Fibroblast of mammary gland (primary cell): Measurements from ENCODE around the gene CYFIP2.

ENCODE experiments used
- DNase-seq: peaks from one replicate; pipeline ENCODE4 v3.0.0-alpha.2; 2010; ENCODE audit warnings: low read depth
- H3K4me3 ChIP-seq: 2 replicates; pipeline ENCODE4 v1.5.1; 2011; ENCODE audit warnings: low read depth, mild to moderate bottlenecking, low read length, moderate library complexity; ENCODE audit not compliant: control insufficient read depth
- CTCF ChIP-seq: conservative IDR thresholded peaks from 2 replicates; pipeline ENCODE4 v1.5.1; 2011; ENCODE audit warnings: low read depth, low read length, inconsistent platforms; ENCODE audit not compliant: control insufficient read depth, insufficient read depth

The CYFIP2 gene

GRCh38 chr5:157269165-157269671 lies 3.3 kb downstream of the CYFIP2 start:
- no peak overlapping the region for H3K4me3 ChIP-seq
- DNase-seq = no peak

GRCh38 chr5:157269761-157270272 lies 3.9 kb downstream of the CYFIP2 start:
- DNase-seq = no peak
- no peak overlapping the region for H3K4me3 ChIP-seq
- no peak for TF ChIP-seq CTCF

More at GRCh38 chr5:157269165-157269671, 3.3 kb downstream of the CYFIP2 start:
- no peak for TF ChIP-seq CTCF

- TF ChIP-seq CTCF = no peak
- DNase-seq = no peak
- no peak overlapping the region for H3K4me3 ChIP-seq
Observed at GRCh38 chr5:157270771-157271170, 4.8 kb downstream of the CYFIP2 start.

- H3K4me3 ChIP-seq = no peak overlapping the region
- DNase-seq = no peak
- no peak for TF ChIP-seq CTCF
Observed at GRCh38 chr5:157271740-157272271, 5.9 kb downstream of the CYFIP2 start.

- no peak for TF ChIP-seq CTCF
- no peak overlapping the region for H3K4me3 ChIP-seq
- DNase-seq = no peak
Observed at GRCh38 chr5:157273131-157273556, 7.2 kb downstream of the CYFIP2 start.

GRCh38 chr5:157275403-157275802 lies 9.5 kb downstream of the CYFIP2 start:
- DNase-seq = no peak
- H3K4me3 ChIP-seq = no peak overlapping the region

More at GRCh38 chr5:157275403-157275802, 9.5 kb downstream of the CYFIP2 start:
- no peak for TF ChIP-seq CTCF
